NCI-H748 (cell line): Measurements from ENCODE around the gene CHD2.
"Not testable (repeated sequence)": the region's sequence is repeated elsewhere in the genome, so short reads cannot be mapped to it uniquely, and the experiment has no call there.

Experiments used
- DNase-seq: peaks from one replicate; lab custom pipeline; 2025; ENCODE audit not compliant: unreplicated experiment; lab: John Stamatoyannopoulos, UW

CHD2 gene

DNA sequence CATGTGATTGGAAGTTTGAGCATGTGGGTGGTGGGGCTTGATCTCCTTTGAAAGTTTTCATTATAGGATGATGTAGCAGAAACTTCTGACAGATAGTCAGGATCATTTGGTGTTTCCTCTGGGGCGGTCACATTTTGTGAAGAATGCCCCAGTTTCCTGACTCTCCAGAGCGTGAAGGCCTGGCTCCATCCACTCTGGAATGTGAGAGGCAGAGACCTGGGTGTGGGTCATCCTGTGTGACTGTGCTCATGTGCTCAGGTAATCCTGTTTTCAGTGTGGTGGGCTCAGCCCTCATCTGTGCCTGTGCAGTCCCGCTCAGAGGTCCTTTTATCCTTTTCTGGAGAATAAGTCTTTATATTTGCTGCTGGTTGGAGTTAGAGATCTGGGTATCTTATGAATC, 107.9 kb downstream of the CHD2 start:
- DNase-seq, result no peak

DNA sequence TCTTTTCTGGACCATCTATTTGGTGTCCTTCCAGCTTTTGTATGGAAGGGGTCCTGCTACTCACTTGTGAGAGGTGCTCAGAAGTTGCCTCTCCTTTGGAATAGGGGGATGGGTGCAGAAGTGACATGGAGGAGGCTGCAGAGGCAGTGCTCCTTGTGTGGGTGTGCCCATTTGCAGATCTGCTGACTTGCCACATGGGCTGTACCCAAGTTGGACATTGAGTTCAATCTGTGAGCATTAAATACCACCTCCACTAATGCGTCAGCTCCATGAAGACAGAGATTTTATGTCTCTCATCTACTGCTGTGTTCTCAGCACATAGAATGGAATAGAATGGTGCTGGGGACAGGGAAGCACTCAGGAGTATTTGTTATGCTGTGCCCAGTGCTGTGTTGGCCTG, 112.7 kb downstream of the CHD2 start:
- no peak for DNase-seq

DNA sequence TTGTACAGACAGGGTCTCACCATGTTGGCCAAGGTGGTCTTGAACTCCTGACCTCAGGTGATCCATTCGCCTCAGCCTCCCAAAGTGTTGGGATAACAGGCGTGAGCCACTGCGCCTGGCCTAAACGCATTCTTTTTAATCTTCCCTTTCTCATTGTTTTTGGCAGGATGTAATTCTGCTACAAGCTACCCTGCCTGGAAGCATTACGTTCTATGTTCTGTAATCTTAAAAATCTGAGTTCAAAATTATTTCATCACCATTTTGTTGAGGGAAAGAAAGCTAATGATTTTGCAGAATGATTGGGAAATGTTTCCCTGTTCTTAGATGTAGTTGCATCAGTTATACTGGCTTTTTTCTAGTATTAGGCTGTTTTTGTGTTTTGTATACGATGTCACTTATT, 117.4 kb downstream of the CHD2 start:
- DNase-seq, result no peak

DNA sequence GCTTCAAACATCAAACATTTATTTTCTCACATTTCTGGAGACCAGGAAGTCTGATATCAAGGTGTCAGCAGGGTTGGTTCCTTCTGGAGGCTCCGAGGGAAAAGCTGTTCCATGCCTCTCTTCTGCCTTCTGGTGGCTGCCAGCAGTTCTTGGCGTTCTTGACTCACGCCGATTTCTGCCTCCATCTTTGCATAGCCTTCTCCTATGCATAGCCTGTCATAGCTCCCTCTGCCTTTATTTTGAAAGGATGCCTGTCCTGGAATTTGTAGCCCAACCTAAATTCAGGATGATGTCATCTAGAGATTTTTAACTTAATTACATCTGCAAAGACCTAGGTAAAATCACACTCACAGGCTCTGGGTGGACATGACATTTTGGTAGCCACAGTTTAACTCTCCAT, 118.5 kb downstream of the CHD2 start:
- no peak for DNase-seq

DNA sequence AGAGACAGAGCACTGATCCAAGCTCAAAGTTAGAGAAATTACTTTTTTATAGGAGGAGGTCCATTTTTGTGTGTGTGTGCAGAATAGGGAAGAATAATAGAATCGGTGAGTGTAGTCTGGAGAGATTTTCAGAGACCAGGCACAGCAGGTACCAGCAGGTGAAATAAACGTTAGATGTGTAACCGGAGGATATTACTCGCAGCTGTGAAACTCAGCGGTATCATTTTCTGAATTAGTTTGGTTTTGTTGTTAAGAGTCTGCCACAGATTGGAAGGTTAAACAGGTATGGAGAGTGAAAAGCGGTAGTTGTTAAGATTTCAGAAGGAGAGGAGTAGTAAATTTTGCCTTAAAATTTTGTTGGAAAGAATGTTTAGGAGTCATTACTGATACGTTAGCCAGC, 119.0 kb downstream of the CHD2 start:
- no peak for DNase-seq

DNA sequence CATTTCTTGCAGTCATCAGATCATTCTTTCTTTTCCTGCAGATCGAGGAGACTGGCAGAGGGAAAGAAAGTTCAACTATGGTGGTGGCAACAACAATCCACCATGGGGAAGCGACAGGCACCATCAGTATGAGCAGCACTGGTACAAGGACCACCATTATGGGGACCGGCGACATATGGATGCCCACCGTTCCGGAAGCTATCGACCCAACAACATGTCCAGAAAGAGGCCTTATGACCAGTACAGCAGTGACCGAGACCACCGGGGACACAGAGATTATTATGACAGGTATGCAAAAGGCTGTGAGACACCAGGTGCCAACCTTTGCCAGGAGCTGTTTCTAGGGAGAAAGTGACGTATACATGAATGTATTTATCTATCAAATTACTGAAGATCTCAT, 119.8 kb downstream of the CHD2 start:
- no peak for DNase-seq

DNA sequence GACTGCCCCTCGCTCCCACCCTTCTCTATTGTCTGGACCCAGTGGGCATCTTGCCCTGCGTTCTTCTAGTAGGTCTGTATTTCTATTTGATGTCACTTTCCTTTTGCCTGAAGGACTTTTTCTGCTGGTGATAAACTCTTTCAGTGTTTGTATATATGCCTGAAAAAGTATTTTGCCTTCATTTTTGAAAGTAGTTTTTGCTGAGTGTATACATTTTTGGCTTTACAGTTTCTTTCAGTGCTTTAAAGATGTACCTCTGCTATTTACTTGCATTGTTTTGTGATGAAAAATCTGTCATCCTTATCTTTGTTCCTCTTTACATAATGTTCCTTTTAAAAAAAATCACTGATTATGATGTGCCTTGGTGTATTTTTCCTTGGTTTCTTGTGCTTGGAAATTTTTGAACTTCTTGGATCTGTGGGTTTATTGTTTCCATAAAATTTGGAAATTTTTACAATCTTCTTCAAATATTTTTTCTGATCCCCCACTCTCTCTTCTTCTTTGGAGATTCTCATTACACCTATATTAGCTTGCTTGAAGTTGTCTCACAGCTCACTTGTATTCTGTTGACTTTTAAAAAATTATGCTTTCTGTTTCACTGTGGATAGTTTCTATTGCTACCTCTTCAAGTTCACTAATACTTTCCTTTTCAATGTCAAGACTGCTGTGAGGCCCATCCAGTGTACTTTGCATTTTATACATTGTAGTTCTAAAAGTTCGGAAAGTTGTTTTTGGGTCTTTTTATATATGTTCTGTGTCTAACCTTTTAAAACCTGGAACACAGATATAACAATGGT, 121.0 kb downstream of the CHD2 start:
- no peak for DNase-seq

DNA sequence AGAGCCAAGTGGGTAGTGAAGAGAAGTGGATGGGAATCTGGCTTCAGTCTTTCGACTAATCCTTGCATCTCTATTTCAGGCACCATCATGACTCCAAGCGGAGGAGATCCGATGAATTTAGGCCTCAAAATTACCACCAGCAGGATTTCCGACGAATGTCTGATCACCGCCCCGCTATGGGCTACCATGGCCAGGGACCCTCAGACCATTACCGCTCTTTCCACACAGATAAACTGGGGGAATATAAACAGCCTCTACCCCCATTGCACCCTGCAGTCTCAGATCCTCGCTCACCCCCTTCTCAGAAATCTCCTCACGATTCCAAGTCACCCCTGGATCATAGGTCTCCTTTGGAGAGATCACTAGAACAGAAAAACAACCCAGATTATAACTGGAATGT, 124.2 kb downstream of the CHD2 start:
- no peak for DNase-seq

DNA sequence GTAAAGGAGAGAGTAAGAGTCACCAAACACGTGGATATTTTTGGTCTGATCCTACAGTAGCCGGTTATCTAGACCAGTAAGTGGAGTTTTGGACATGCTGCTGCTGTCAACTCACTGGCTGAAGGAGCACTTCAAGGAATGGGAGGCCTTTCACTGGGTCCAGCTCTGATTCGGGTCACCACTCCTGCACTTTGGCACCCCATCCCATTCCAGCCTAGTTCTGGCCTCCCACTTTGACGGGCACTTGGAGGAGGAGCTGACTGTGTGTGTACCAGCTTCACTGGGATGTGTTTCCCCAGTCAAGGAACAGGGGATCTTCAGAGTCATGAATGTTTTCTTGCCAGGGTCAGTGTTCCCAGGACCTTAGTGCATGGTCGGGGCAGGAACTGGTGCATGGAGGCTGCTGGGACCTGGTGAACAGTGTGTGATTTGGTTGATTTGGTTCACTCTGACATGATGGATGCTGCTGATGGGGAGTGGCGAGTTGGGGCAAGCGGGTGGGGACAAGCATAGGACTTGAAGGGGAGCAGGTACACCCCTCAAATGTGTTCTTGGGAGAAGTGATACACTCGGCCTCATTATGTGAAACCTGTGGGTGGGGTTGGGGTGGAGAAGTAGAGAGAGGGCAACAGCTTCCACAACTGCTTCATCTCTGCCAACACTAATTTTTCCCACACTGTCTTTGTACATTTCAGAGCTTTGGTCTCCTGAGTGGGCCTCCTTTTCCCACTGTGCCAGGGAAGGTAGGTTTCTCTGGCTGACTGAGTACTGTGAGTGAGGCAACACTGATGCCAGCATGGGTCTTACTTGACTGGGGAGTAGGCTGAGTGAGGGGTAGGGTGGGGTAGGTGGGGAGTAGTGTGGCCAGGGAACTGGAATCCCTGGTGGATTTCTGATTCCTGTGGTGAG, 124.8 kb downstream of the CHD2 start:
- no peak for DNase-seq

DNA sequence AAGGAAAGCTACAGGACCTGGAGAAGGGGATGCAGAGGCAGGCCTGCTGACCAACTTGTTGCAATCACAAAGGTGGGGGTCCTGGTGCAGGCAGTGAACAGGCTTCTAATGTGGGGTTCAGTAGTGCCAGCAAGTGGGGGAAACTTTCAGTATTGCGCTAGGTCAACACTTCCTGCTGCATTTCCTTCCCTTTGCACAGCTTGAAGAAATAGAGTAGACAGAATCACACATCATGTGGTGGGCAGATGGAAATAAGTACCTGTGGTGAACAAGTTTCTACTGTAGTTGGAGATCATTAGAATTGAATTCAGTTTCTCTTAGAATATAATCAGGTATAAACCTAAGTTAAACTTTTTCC, 125.5 kb downstream of the CHD2 start:
- no peak for DNase-seq

DNA sequence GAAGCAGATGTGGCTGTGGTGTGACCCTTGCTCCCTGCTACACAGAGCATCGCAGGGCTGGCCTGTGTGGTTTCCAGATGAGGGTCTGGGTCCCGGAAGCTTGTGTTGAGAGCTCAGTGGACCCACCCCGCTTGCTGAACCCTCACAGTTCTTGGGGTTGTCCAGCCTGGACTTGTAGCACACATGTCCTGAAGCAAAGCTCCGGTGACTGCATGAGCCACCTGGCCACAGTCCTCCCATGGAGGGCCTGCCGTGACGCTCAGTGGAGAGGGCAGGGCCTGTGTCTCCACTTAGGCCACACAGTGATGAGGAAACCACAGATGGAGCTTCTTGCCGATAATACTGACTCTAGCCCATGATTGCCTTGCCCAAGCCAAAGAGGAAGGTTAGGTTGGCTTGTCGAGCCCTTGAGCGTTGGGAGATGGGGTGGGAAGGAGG, 126.3 kb downstream of the CHD2 start:
- no peak for DNase-seq

DNA sequence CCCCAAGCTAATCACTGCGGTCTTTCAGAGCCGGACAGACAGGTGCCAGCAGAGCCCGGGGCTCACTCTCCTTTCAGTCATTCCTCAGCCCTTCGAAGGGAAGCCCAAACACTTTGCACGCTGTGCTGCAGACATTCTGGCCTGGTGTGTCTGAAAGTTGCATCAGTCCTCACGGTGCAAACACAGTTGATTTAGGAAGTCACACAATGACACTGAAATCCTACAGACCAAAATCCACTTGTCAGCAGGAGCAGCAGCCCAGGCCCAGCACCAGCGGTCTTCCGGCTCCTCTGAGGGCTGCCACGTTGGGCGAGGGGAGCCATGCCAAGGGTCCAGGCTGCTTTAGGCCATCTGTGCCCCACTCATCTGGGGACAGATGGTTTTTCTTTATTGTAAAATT, 127.3 kb downstream of the CHD2 start:
- no peak for DNase-seq

DNA sequence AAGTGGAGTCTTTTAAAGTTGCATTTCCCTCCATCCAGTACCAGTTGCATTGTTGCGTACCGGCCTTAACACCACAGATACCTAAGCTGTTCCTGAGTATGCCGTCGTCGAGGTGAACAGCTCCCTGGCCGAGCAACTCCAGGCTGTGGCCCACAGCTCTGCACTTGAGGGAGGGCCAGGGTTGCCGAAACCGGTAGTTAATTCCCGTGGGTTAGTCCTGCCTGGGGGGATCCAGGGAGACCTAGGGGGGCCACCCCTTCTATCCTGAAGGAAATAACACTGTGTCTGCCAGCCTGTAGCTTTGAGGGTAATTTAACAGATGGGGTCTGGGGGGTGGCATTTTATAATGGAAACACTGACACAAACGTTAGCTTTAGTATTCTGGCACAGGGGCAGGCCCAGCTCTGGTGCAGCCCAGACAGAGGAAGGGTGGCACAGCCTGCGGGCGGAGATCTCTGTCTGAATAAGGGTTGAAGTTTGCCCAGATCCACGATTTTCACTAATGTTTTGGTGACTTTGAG, 128.0 kb downstream of the CHD2 start:
- DNase-seq, result no peak

DNA sequence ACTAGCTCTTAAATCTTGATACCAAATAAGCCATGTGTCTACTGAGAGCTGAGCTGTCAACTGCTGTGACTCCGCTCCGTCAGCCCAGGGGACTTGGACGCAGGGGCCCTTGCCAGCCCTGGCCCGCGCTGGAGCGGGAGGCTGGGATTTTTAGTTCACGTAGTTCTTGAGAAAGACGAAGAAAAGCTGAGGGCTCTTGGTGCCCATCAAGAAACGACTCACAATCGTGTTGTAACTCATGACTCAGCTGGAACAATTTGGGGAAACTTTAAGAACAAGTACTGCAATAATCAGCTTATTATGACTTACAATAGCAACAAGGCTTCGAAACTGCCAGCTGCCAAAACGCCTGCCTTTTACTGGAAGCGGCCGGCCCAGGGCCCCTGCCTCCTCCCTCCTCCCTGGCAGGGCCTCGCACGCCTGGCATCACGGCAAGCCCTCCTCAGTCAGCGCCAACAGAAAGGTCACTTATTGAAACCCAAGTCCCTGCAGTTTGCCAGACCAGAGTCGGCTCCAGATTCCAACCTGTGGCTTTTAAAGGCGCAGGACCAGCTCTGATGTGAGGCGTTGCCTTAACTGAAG, 128.6 kb downstream of the CHD2 start:
- no peak for DNase-seq

DNA sequence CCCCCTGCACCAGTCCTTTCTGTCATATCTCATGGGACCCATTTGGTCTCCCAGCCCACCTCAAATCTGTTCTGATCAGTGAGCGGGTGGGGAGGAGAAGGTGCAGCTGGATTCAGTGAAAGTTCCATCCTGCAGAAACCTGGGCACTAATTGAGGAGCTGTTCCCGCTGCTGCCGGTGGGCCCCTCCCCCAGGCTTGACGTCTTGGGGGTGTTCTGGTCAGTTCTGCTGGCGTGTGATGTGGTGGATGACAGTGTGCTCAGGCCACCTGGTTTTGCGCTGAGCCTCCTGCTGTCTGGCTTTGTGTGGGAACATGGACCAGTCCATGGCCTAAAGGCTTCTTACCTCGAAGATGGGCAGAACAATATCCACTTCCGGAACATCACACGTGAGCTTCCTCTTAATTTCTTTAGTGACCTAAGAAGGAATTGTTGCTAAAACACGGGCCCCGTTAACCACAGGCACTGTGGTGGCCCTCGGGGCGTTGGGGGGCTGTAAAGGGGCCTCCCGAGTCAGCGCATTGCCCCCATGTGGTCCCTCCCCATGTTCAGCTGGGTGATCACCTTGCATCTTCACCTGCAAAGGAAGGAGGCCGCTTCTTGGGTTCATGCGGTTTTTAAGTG, 129.2 kb downstream of the CHD2 start:
- DNase-seq, result no peak

DNA sequence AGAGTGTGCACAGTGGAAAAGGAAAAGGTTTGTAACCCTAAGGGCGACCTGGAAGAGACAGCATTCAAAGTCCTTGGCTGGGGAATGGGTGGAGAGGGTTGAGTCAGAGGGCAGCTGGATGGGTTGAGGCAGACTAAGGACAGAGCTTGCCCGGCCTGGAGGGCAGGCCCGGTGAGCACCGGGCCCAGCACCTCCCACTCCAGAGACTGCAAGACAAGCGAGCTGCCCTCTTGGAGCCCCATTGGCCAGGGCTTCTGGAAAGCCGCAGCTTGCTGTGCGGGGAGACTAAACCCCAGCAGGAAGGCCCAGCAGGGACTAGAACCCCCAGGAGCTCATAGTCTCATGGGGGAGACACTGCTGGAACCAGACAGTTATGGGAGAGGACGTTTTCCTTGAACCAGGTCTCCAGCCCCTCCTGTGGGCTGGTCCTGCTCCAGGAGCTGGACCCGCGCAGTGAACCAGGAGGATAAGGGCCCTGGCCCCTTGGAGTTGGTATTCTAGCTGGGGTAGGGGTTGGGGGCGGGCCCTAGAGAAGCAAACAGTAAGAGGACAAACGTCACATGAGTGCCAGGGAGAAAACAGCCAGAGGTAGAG, 129.8 kb downstream of the CHD2 start:
- DNase-seq, result no peak

DNA sequence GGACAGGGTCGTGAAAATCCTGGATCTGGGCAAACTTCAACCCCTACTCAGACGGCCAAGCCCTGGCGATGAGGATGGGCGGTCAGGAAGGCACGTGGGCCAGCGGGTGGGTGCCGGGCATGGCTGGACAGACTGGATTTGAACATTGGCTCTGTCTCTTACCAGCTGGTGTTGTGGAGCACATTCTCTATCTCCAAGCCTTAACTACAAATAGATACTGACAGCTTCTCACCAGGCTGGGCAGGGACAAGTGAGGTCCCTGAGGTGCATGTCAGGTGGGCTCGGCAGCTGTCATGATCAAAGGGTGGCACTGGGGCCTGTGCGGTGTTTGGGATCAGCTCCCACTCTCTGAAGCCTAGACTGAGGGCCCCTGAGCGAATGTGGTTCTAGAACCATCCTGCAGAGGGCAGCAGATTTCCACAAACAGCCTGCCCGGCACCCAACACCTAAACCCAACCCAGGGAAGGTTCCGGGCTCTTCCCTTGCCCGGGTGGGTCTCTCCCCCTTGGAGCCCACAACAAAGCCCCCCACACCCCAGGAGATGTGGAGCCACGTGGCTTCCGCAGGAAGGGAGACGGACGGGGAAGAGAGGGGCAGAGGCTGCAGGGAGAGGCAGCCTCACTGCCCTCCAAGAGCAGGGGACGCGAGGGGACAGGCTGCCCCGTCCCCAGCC, 130.4 kb downstream of the CHD2 start:
- DNase-seq, result peak; percentile 46

DNA sequence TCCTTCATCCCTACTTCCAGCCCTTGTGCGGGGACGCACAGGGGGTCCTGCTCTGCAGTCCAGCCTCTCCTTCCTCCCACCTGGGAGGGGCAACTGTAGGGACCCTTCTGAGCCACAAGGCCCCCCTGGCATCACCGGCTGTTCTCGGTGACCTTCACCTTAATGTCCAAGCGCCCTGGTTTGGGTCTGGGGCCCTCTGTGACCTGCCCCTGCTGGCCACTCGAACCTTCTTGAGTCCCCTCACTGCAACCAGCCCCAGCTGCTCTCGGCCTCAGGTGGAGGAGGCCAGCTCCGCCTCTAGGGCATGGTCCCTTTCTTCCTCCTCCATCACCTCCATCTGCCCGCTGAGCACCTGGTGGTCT, 131.0 kb downstream of the CHD2 start:
- no peak for DNase-seq

DNA sequence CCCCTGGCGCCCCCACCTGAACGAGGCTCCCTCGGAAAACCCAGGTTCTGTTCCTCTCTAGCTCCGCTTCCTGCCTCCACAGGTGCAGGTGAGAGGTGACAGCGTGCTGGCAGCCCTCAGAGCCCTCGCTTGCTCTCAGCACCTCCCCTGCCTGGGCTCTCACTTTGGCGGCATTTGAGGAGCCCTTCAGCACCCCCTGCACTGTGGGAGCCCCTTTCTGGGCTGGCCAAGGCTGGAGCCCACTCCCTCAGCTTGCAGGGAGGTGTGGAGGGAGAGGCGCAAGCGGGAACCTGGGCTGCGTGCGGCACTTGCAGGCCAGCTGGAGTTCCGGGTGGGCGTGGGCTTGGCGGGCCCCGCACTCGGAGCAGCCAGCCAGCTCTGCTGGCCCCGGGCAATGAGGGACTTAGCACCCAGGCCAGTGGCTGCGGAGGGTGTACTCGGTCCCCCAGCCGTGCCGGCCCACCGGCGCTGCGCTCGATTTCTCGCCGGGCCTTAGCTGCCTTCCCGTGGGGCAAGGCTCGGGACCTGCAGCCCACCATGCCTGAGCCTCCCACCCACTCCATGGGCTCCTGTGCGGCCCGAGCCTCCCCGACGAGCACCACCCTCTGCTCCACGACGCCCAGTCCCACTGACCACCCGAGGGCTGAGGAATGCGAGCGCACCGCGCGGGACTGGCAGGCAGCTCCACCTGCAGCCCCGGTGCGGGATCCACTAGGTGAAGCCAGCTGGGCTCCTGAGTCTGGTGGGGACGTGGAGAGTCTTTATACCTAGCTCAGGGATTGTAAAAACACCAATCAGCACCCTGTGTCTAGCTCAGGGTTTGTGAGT, 131.6 kb downstream of the CHD2 start:
- DNase-seq, result not testable (repeated sequence)
